OCI-LY3 (cell line): ENCODE measurements around the gene PTPRR.

ENCODE experiments used
- CTCF ChIP-seq: fragments of 200-600, 300-600 bp; sonication (generic); IDR thresholded peaks from 2 replicates; pipeline ENCODE4 v1.5.1; 2014; ENCODE audit warnings: antibody characterized with exemption, low read length, low read depth
- EZH2phosphoT487 ChIP-seq: fragments of 200-600 bp; shearing (Covaris generic); IDR thresholded peaks from 2 replicates; pipeline ENCODE4 v1.6.1; 2018; ENCODE audit warnings: antibody characterized with exemption, mixed run types, low read depth

GRCh38 chr12:70698345-70698744, 222.2 kb downstream of the PTPRR start:
- TF ChIP-seq CTCF = no peak
- TF ChIP-seq EZH2phosphoT487 = no peak
